Measurements from ENCODE around the gene MYO1B.

DNA sequence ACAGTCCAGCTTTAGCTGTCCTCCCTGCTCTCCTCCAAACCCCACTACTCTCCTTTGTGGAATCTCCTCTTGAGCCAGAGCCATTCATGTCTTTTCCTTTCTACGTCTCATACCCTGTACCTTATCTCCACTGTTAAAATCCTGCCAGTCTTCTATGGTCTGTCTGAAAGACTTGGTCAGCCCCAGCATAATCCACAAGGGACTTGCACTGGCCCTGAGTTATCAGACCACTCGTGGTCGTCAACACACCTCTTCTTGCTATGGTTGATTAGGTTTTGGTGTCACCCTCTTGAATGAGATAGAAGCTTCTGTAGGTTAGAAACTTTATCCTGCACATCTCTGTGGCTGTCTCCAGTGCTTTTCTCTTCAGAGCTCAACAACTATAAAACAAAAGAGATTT is 56.8 kb downstream of the MYO1B start:
- no peak for TF ChIP-seq EZH2phosphoT487 (IDR thresholded peaks at IDR 0.05; ENCODE audit: insufficient read depth, low read depth)
- no peak for TF ChIP-seq EZH2 (IDR thresholded peaks at IDR 0.05; ENCODE audit: insufficient read depth, poor library complexity, severe bottlenecking)

All from GM23248 (cell line).